ENCODE data around the gene LCN12.

DNA sequence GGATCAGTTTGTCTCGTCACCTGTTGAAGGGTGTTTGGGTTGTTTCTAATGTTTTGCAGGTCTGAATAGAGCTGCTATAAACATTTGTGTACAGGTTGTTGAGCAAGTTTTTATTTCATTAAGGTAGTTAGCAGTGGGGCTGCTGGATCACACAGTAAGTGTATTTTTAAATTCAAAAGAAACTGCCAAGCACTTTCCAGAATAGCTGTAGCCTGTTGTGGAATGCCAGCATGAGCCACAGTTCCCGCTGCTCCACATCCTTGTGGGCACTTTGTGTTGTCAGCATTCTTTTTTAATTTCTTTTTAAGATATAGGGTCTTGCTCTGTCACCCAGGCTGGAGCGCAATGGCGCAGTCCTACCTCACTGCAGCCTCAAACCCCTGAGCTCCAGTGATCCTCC is 22.1 kb upstream of the LCN12 start:
- TF ChIP-seq EP300 (conservative IDR thresholded peaks at IDR 0.05; ENCODE audit: poor library complexity, severe bottlenecking): no peak
- TF ChIP-seq, protein P1, sequence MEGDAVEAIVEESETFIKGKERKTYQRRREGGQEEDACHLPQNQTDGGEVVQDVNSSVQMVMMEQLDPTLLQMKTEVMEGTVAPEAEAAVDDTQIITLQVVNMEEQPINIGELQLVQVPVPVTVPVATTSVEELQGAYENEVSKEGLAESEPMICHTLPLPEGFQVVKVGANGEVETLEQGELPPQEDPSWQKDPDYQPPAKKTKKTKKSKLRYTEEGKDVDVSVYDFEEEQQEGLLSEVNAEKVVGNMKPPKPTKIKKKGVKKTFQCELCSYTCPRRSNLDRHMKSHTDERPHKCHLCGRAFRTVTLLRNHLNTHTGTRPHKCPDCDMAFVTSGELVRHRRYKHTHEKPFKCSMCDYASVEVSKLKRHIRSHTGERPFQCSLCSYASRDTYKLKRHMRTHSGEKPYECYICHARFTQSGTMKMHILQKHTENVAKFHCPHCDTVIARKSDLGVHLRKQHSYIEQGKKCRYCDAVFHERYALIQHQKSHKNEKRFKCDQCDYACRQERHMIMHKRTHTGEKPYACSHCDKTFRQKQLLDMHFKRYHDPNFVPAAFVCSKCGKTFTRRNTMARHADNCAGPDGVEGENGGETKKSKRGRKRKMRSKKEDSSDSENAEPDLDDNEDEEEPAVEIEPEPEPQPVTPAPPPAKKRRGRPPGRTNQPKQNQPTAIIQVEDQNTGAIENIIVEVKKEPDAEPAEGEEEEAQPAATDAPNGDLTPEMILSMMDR (IDR thresholded peaks at IDR 0.05; ENCODE audit: poor library complexity, severe bottlenecking): no peak
- no peak for TF ChIP-seq SMC3 (conservative IDR thresholded peaks at IDR 0.05; ENCODE audit: poor library complexity)
- no peak for TF ChIP-seq POLR2AphosphoS5 (IDR thresholded peaks at IDR 0.05)
- TF ChIP-seq, protein P2, sequence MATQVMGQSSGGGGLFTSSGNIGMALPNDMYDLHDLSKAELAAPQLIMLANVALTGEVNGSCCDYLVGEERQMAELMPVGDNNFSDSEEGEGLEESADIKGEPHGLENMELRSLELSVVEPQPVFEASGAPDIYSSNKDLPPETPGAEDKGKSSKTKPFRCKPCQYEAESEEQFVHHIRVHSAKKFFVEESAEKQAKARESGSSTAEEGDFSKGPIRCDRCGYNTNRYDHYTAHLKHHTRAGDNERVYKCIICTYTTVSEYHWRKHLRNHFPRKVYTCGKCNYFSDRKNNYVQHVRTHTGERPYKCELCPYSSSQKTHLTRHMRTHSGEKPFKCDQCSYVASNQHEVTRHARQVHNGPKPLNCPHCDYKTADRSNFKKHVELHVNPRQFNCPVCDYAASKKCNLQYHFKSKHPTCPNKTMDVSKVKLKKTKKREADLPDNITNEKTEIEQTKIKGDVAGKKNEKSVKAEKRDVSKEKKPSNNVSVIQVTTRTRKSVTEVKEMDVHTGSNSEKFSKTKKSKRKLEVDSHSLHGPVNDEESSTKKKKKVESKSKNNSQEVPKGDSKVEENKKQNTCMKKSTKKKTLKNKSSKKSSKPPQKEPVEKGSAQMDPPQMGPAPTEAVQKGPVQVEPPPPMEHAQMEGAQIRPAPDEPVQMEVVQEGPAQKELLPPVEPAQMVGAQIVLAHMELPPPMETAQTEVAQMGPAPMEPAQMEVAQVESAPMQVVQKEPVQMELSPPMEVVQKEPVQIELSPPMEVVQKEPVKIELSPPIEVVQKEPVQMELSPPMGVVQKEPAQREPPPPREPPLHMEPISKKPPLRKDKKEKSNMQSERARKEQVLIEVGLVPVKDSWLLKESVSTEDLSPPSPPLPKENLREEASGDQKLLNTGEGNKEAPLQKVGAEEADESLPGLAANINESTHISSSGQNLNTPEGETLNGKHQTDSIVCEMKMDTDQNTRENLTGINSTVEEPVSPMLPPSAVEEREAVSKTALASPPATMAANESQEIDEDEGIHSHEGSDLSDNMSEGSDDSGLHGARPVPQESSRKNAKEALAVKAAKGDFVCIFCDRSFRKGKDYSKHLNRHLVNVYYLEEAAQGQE (IDR thresholded peaks at IDR 0.05; ENCODE audit: borderline replicate concordance): no peak
- TF ChIP-seq EZH2 (IDR thresholded peaks at IDR 0.05; ENCODE audit: borderline replicate concordance, insufficient read depth, low read length, poor library complexity, severe bottlenecking): no peak
- no peak for TF ChIP-seq TAF1 (IDR thresholded peaks at IDR 0.05; ENCODE audit: low read depth)

All from neural cell (in vitro differentiated cells).